Sigmoid colon (tissue), 7 donors: ENCODE data around the gene RCL1. TPM values are rescaled to one million over a fixed set of nuclear protein-coding genes. Genes with fewer than 3 reads are reported as not detected.

Source experiments
- DNase-seq: peaks from one replicate; pipeline ENCODE4 v3.0.0-alpha.2; 2019
- H3K27ac ChIP-seq, 4 donors: fragments of 200-600 bp; sonication (generic); one replicate each; pipeline ENCODE4 v1.5.1; 2016 to 2019; ENCODE audit warnings: mild to moderate bottlenecking in 1 of 4
- H3K27me3 ChIP-seq, 3 donors: fragments of 200-600 bp; sonication (generic); one replicate each; pipeline ENCODE4 v1.5.1; 2019; ENCODE audit warnings: mild to moderate bottlenecking in 1 of 3
- H3K36me3 ChIP-seq, 4 donors: fragments of 200-600 bp; sonication (generic); one replicate each; pipeline ENCODE4 v1.5.1; 2016 to 2019
- H3K4me1 ChIP-seq, 4 donors: fragments of 200-600 bp; sonication (generic); one replicate each; pipeline ENCODE4 v1.5.1; 2017 to 2019
- H3K4me3 ChIP-seq, 4 donors: fragments of 200-600 bp; sonication (generic); one replicate each; pipeline ENCODE4 v1.5.1; 2017 to 2019; ENCODE audit warnings: mild to moderate bottlenecking in 2 of 4, moderate library complexity in 1 of 4
- H3K9me3 ChIP-seq, 4 donors: fragments of 200-600 bp in 3 of 4; sonication (generic) in 3 of 4; one replicate each; pipeline versions ENCODE4 v1.5.1 to v1.6.1; 2013 to 2019
- EP300 ChIP-seq, 4 donors: sonication (generic); formaldehyde crosslinking; IDR thresholded peaks; one replicate each; pipeline ENCODE4 v1.6.1; 2017; ENCODE audit warnings: antibody characterized with exemption in 4 of 4
- POLR2A ChIP-seq, 2 donors: fragments of 450-650 bp; IDR thresholded peaks; one replicate each; pipeline ENCODE4 v1.6.1; 2016; ENCODE audit warnings: antibody characterized with exemption in 2 of 2, mild to moderate bottlenecking in 2 of 2, moderate library complexity in 2 of 2
- POLR2AphosphoS5 ChIP-seq, 4 donors: sonication (generic); formaldehyde crosslinking; IDR thresholded peaks; one replicate each; pipeline ENCODE4 v1.6.1; 2017; ENCODE audit warnings: antibody characterized with exemption in 4 of 4
- WGBS, 2 donors: extraction: QIAGEN DNeasy Blood & Tissue Kit; methylation state at CpG; one replicate each; pipeline ENCODE4 v1.1.7; 2013; 5-methylcytosine and 5-hydroxymethylcytosine counted together
- intact Hi-C: fragments of 100-400 bp; cut with DNase I; formaldehyde crosslinking; loops from one replicate; pipeline ENCODE4 v1.15.1; 2023
- polyA plus RNA-seq, 3 donors: library from polyadenylated mRNA; stranded (reverse); fragments of 200-250 nt; gene quantifications; one replicate each; pipeline ENCODE4 v1.2.3, GENCODE V29; 2013
- total RNA-seq, 4 donors: library from RNA; depleted of rRNA; stranded (reverse); fragments of >200 nt; gene quantifications; one replicate each; pipeline ENCODE4 v1.1.0, GENCODE V29; 2016
- TF ChIP-seq, protein P1 (sequence below), 4 experiments: fragments of 450-650 bp in 3 of 4; fragments of 200-600 bp in 1 of 4; IDR thresholded peaks; one replicate each; pipeline ENCODE4 v1.5.1; 2016 to 2019; ENCODE audit warnings: antibody characterized with exemption in 4 of 4, mild to moderate bottlenecking in 3 of 4, moderate library complexity in 2 of 4
- donor health status: healthy with polysubstance abuse.
- donor health status: Bipolar disorder and iron deficiency.
- donor health status: healthy.

Gene RCL1
- total and polyA plus RNA-seq, 7 donors = 5.1 to 24.1 (median 19.7) TPM

DNA sequence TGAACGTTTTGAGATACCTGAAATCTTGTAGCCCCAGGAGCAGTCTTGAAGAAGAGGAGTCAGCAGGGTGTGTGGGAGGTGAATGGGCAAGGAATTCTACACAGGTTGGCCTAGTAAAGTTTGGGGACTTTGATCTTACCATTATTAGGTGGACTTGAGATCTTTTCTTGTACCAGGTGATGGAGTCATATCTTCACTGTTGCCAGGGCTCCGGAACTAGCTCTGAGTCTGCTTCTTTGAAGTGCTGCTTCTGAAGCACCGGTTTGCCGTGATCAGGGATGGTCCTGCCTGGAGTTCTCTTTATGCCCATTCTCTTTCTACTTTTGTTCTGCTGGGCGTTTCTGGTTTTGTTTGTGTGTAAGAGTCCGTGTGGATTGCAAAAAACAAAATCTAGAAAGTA lies 27.4 kb downstream of the RCL1 start:
- WGBS, 2 donors = 21 to 66% methylated on average over 6 of the region's 6 CpGs
- no peak for DNase-seq
- Histone ChIP-seq H3K9me3 (no peaks in the 10 kb centered on the region), H3K4me1 (peaks cover 0 to 15% (median 0%) of the 10 kb centered on the region in 4 donors), H3K36me3 (no peaks in the 10 kb centered on the region), H3K27ac (no peak overlapping the region), H3K27me3 (no peaks in the 10 kb centered on the region), H3K4me3 (no peak overlapping the region)
- intact Hi-C loops = no loop called here
- TF ChIP-seq POLR2A (IDR thresholded peaks at IDR 0.05) (no peak), POLR2AphosphoS5 (IDR thresholded peaks at IDR 0.05) (no peak), EP300 (IDR thresholded peaks at IDR 0.05) (no peak)
- TF ChIP-seq, protein P1, sequence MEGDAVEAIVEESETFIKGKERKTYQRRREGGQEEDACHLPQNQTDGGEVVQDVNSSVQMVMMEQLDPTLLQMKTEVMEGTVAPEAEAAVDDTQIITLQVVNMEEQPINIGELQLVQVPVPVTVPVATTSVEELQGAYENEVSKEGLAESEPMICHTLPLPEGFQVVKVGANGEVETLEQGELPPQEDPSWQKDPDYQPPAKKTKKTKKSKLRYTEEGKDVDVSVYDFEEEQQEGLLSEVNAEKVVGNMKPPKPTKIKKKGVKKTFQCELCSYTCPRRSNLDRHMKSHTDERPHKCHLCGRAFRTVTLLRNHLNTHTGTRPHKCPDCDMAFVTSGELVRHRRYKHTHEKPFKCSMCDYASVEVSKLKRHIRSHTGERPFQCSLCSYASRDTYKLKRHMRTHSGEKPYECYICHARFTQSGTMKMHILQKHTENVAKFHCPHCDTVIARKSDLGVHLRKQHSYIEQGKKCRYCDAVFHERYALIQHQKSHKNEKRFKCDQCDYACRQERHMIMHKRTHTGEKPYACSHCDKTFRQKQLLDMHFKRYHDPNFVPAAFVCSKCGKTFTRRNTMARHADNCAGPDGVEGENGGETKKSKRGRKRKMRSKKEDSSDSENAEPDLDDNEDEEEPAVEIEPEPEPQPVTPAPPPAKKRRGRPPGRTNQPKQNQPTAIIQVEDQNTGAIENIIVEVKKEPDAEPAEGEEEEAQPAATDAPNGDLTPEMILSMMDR (IDR thresholded peaks at IDR 0.05) = no peak

DNA sequence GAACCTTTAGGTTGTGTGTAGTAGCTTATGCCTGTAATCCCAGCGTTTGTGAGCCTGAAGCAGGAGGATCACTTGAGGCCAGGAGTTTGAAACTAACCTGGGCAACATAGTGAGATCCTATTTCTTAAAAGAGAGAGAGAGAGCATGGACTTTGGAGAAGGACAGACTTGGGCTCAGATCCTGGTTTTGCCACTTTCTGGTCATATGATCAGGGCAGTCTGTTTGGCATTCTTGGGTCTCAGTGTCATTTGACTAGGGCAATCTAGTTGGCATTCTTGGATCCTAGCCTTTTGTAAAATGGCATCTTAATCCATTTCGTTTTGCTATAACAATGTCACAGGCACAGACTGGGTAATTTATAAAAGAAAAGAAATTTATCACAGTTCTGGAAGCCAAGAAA lies 28.4 kb downstream of the RCL1 start:
- no peak for DNase-seq
- Histone ChIP-seq H3K27me3 (no peaks in the 10 kb centered on the region), H3K27ac (no peak overlapping the region), H3K4me1 (peaks cover 0 to 15% (median 0%) of the 10 kb centered on the region in 4 donors), H3K4me3 (no peak overlapping the region), H3K9me3 (no peaks in the 10 kb centered on the region), H3K36me3 (no peaks in the 10 kb centered on the region)
- WGBS, 2 donors = 82 to 95% methylated on average over 2 of the region's 2 CpGs
- intact Hi-C loops = no loop called here
- TF ChIP-seq, protein P1 (IDR thresholded peaks at IDR 0.05) = no peak
- TF ChIP-seq POLR2AphosphoS5 (IDR thresholded peaks at IDR 0.05) (no peak), POLR2A (IDR thresholded peaks at IDR 0.05) (no peak), EP300 (IDR thresholded peaks at IDR 0.05) (no peak)

DNA sequence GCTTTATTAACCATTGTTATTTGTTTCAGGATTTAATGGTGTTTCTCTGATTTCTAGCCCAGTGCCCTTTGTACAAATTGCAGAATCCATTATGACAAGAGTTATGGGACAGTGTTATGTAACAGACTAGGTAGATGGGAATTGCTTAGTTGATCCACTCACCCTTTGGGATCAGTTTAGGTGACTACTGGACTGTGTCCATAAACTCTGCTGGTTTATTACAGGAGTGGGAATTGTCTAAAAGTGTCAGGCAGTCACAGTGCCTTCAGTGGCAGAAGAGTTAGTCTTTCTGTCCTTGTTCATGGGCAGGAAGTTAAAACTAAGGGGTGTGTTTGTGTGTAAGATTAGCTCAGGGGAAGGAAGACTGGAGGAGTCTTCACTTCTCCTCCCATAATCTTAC lies 29.3 kb downstream of the RCL1 start:
- intact Hi-C loops = no loop called here
- peaks cover 0 to 20% (median 0%) of the 10 kb centered on the region in 4 donors for H3K4me1 ChIP-seq

DNA sequence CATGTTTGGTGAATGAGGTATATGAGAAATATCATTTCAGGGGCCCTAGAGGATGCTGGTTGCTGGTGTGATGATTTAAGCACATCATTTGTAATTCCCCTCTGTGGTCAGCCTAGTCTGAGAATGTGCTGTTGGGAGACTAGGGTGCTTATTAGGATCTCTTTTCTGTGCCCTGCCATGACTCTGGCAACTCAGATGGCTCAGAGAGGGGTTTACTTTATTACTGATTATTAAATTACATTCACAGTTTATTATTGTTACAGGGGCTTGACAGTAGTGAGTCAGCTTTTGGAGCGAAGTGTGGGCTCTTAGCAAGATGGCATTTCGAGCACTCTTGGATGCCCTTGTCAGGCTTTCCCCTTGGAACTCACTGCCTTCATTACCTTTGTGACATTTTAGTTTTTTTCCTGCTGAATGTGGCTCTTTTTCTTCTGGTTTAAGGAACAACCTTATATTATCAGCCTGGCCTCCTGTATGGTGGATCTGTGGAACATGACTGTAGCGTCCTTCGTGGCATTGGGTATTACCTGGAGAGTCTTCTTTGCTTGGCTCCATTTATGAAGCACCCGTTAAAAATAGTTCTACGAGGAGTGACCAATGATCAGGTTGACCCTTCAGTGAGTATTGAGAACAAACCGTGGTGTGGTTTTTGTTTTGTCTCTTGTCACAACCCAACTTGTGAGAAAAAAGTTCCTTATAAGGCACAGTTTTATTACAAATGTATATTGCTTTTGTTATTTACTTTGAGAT lies 33.8 kb downstream of the RCL1 start:
- no peak for DNase-seq
- TF ChIP-seq POLR2AphosphoS5 (IDR thresholded peaks at IDR 0.05) (no peak), POLR2A (IDR thresholded peaks at IDR 0.05) (no peak), EP300 (IDR thresholded peaks at IDR 0.05) (no peak)
- TF ChIP-seq, protein P1 (IDR thresholded peaks at IDR 0.05) = no peak
- no peaks in the 10 kb centered on the region for H3K9me3 ChIP-seq
- H3K27me3 ChIP-seq = no peaks in the 10 kb centered on the region
- peaks cover 0 to 23% (median 4%) of the 10 kb centered on the region in 4 donors for H3K4me1 ChIP-seq
- intact Hi-C loops = no loop called here
- H3K27ac ChIP-seq = no peak overlapping the region
- H3K36me3 ChIP-seq = no peaks in the 10 kb centered on the region
- WGBS, 2 donors = 90 to 96% methylated on average over 7 of the region's 7 CpGs
- H3K4me3 ChIP-seq = no peak overlapping the region

More for the DNA sequence above, 29.3 kb downstream of the RCL1 start:
- no peak overlapping the region for H3K27ac ChIP-seq
- DNase-seq = no peak
- H3K4me3 ChIP-seq = no peak overlapping the region
- no peaks in the 10 kb centered on the region for H3K27me3 ChIP-seq
- TF ChIP-seq POLR2AphosphoS5 (IDR thresholded peaks at IDR 0.05) (no peak), EP300 (IDR thresholded peaks at IDR 0.05) (no peak), POLR2A (IDR thresholded peaks at IDR 0.05) (no peak)
- TF ChIP-seq, protein P1 (IDR thresholded peaks at IDR 0.05) = no peak
- H3K9me3 ChIP-seq = no peaks in the 10 kb centered on the region
- H3K36me3 ChIP-seq = no peaks in the 10 kb centered on the region
